ENCODE data around the gene MVK.

The MVK gene

GRCh38 chr12:109567967-109568366 lies 5.6 kb upstream of the MVK start:
- DNase-seq = no peak

- DNase-seq = no peak
Measured at GRCh38 chr12:109568486-109568885, 5.1 kb upstream of the MVK start.

GRCh38 chr12:109571773-109572505 lies 1.7 kb upstream of the MVK start:
- DNase-seq = no peak

- DNase-seq = no peak
Measured at GRCh38 chr12:109572506-109572845, 1.1 kb upstream of the MVK start.

GRCh38 chr12:109573914-109574244 lies 285 bp downstream of the MVK start:
- no peak for DNase-seq

- DNase-seq = no peak
Measured at GRCh38 chr12:109575683-109576082, 2.1 kb downstream of the MVK start.

GRCh38 chr12:109577311-109577710 lies 3.7 kb downstream of the MVK start:
- DNase-seq = no peak

- DNase-seq = no peak
Measured at GRCh38 chr12:109578330-109578927, 4.8 kb downstream of the MVK start.

- no peak for DNase-seq
Measured at GRCh38 chr12:109579639-109580038, 6.0 kb downstream of the MVK start.

GRCh38 chr12:109580272-109580671 lies 6.7 kb downstream of the MVK start:
- DNase-seq = no peak

- DNase-seq = no peak
Measured at GRCh38 chr12:109580684-109581333, 7.2 kb downstream of the MVK start.

GRCh38 chr12:109581334-109581691 lies 7.7 kb downstream of the MVK start:
- DNase-seq = no peak

- DNase-seq = no peak
Measured at GRCh38 chr12:109581856-109582255, 8.3 kb downstream of the MVK start.

- DNase-seq = no peak
Measured at GRCh38 chr12:109582636-109583035, 9.0 kb downstream of the MVK start.

- DNase-seq = no peak
Measured at GRCh38 chr12:109583733-109584132, 10.1 kb downstream of the MVK start.

- DNase-seq = no peak
Measured at GRCh38 chr12:109586385-109587296, 13.0 kb downstream of the MVK start.

GRCh38 chr12:109587921-109588320 lies 14.3 kb downstream of the MVK start:
- DNase-seq = no peak

GRCh38 chr12:109588461-109589239 lies 15.1 kb downstream of the MVK start:
- no peak for DNase-seq

GRCh38 chr12:109589240-109589590 lies 15.6 kb downstream of the MVK start:
- DNase-seq = no peak

- no peak for DNase-seq
Measured at GRCh38 chr12:109589691-109590245, 16.2 kb downstream of the MVK start.

- DNase-seq = no peak
Measured at GRCh38 chr12:109590566-109590965, 17.0 kb downstream of the MVK start.

GRCh38 chr12:109591041-109591440 lies 17.4 kb downstream of the MVK start:
- DNase-seq = no peak
